A549 treated with RU486 at 1 μM for 4 hours (cell line): Measurements from ENCODE around the gene KLHDC9. TPM values are rescaled to one million over a fixed set of nuclear protein-coding genes. Genes with fewer than 3 reads are reported as not detected.

Experiments used
- total RNA-seq: library from RNA; stranded (reverse); fragments of 200-300 nt; extraction: Qiagen RNA extraction; gene quantifications from 5 replicates; pipeline ENCODE4 v1.2.3, GENCODE V29; 2022; ENCODE audit warnings: low read depth

The KLHDC9 gene, protein sequence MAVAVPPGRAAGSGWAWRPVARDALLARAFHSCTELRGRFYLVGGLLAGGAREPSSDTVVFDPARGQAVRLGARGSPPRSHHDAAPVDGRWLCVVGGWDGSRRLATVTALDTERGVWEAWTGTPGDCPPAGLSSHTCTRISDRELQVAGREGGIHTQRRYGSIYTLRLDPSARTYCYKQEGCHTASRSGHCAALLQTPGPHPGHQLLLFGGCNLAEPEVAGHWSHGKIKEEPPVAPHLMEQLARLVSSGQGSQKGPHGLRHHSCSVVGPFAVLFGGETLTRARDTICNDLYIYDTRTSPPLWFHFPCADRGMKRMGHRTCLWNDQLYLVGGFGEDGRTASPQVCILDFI
- 1.2 to 2.4 TPM (median 1.6 TPM) in 5 replicates for total RNA-seq

DNA sequence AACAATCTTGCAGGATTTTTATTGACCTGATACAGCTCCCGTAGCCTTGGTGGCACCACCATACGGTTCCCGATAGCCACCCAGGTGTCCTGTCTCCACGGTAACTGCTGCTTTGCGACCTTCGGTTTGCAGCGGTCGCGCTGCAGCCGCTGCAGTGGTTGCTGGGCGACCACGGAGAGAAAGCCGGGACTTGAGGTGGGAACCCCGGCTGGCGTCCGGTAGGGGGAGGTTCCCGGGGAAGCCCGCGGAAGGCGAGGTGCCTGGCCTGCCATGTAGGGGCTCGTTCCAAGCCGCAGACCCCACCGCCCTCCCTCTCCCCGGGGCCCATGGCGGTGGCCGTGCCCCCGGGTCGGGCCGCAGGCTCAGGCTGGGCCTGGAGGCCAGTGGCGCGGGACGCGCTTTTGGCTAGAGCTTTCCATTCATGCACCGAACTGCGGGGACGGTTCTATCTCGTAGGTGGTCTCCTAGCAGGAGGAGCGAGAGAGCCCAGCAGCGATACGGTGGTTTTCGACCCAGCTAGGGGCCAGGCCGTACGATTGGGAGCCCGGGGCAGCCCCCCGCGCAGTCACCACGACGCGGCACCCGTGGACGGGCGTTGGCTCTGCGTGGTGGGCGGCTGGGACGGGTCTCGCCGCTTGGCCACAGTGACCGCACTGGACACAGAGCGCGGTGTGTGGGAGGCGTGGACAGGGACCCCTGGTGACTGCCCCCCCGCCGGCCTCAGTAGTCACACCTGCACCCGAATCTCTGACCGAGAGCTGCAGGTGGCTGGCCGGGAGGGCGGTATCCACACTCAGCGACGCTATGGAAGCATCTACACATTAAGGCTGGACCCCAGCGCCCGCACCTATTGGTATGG lies at the start of gene KLHDC9:
Gene KLHDC9 (plus strand): TSS at position 152 of the 859 bp plus-strand sequence. CDS start 175 bp downstream, at position 327.

DNA sequence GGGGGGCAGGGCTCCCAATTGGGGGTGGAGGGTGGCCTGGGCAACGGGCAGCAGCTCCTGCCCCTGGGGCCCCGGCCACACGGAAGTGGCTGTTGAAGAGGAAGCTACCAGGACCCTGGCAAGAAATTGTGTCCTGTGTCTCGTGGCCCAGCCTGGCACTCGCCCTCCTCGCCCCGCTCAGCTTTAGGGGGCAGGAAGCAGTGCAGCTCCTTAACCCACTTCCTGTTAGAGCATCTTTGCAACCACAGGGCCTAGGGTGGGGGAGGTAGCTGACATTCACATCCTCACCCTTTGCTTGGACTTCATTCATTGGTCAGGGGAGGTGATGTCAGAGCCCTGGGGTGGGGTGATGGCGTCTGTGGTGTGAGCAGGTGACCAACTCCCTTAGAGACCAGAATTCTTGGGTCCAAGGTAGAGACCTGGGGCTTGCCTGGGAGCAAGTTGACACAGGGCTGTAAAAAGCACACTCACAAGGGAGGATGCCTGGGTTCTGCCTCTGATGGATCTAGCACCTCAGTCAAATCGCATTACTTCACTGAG lies 28.4 kb upstream of the KLHDC9 start, which contains the start of gene ARHGAP30:
Gene ARHGAP30 (minus strand): TSS at position 161 of the 540 bp plus-strand sequence. CDS start 267 bp downstream, outside the sequence.

DNA sequence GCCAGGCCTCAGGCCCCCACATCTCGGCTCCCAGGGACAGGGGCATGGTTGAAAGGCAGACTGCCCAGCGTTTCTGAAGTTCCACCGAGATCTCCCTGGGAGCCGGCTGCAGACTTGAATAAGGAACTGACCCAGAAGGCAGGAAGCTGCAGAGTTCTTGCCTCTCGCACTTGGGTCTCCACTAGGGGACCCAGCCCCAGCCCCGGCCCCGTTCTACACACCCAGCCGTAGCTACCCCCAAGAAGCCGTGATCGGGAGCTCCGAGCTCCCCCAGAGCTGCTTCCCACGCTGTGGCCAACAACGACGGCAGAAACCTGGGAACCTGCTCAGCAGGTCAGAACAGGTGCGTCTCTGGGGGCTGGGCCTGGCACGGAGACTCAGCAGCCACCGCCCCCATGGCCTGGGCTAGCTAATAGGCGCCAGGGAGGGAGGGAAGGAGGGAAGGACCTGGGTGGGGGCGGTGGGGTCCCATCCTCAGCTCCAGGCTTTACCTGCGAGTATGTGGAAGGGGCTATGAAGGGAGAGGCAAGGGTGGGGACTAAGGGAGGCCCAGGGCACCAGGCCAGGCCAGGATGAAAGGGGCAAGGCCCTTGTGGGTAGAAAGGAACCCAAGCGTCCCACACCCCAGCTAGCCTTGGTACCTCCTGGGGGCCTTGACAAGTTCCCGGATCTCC lies 8.8 kb upstream of the KLHDC9 start, which contains the start of gene NECTIN4:
Gene NECTIN4 (minus strand): TSS at position 308 of the 674 bp plus-strand sequence. CDS start 262 bp downstream, at position 46.

DNA sequence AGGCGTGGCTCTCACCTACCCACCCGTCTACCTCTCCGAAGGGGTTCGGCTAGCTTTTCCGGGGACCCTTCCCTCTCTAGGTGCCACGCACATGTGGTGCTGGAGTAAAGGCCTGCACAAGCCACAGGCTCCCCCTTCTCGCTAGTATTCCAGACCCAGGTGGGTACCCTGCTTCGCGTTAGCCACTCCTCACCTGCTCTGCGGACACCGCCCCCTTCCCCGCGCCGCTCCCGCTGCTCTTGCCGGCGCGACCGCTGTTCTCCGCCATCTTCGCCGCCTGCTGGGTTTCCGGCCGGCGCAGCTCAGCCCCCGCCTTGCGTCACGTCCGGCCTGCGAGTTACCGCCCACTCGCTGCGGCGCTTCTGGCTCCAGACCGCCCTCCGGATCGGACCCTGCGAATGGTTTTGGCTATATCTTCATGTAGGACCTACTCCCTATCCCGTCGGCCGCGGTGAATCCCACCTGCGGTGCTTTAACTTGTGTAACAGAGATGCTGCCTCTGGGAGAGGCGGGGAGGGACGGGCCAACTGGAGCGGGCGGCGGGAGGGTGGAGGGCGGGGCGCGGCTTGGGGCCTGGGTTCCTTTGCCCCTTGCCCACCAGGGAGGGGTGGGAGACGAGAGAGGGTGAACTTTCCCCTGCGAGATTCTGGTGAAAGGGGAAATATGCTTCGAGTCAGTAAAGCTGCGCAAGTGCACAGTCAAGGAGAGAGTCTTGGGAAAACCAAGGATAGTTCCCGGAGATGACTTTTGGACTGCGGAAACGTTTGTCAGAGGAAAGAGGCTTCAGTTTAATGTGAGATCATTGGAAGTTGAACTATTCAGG lies 19.8 kb downstream of the KLHDC9 start, which contains the start of the genes NIT1 and PFDN2:
Gene NIT1 (plus strand): TSS at position 347 of the 823 bp plus-strand sequence. CDS start 72 bp downstream, at position 419.
Gene PFDN2 (minus strand): TSS at position 279 of the 823 bp plus-strand sequence. CDS start 11 bp downstream, at position 268.

DNA sequence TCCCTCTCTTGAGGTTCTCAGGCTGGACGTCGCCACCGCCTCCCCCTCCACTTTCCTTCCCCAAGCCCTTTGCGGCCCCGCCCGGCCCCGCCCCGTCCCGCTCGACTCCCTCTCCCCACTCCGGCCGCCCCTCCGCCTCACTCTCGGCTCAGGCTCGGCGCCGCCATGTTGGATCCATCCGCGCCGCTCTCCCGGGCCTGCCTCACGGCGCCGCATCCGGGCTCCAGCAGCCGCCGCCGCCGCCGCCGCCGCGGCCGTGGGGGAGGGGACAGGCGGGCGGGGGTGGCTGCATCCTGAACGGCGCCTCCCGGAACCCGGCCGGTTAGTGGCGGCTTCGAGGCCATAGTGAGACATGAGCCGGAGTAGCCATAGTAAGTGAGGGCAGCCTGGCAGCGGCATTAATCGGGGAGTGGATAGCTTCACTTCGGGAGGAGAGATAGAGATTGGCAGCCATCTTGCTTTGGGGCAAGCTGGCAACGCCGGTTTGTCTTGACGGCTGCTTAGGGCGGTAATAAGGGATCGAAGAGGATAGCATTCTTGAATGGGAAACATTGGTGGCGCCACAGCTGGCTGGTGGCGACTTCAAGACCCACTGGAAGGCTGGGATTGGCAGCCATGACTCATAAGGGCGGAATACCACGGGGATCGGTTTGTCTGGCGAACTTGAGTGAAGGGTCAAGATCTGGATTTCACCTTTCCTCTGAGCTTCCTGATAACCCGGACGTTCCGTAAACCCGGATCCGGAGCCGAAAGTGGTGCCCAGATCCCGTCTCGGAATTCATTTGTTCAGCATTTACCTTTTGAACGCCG lies 34.5 kb downstream of the KLHDC9 start, which contains the start of gene DEDD:
Gene DEDD (minus strand): TSS at position 258 of the 810 bp plus-strand sequence. CDS start 8,205 bp downstream, outside the sequence.

Other genes starting within 250 kb of the KLHDC9 start
- gene CD244, start 235.5 kb upstream of the KLHDC9 start, total RNA-seq, result not detected in 5 replicates
- 0.22 TPM in 1 of 5 replicates, not detected in the others for gene ITLN1, start 213.2 kb upstream of the KLHDC9 start, total RNA-seq
- 0.22 to 0.33 TPM in 2 of 5 replicates, not detected in the others for gene ITLN2, start 143.6 kb upstream of the KLHDC9 start, total RNA-seq
- 39.5 to 67.9 TPM (median 59.7 TPM) in 5 replicates for gene F11R, start 77.2 kb upstream of the KLHDC9 start, total RNA-seq
- 0.34 to 0.41 TPM in 2 of 5 replicates, not detected in the others for gene TSTD1, start 59.4 kb upstream of the KLHDC9 start, total RNA-seq
- 48.4 to 53.4 TPM (median 50.6 TPM) in 5 replicates for gene USF1, start 52.4 kb upstream of the KLHDC9 start, total RNA-seq
- 0.07 to 0.14 TPM (median 0.11 TPM) in 5 replicates for gene ARHGAP30, start 28.5 kb upstream of the KLHDC9 start, total RNA-seq
- gene NECTIN4, start 8.8 kb upstream of the KLHDC9 start, total RNA-seq, result 1.5 to 2.2 TPM (median 1.9 TPM) in 5 replicates
- gene PFDN2, start 19.7 kb downstream of the KLHDC9 start, total RNA-seq, result 118 to 142 TPM (median 129 TPM) in 5 replicates
- 24.4 to 32.0 TPM (median 31.3 TPM) in 5 replicates for gene NIT1, start 19.7 kb downstream of the KLHDC9 start, total RNA-seq
- gene DEDD, start 34.3 kb downstream of the KLHDC9 start, total RNA-seq, result 26.1 to 32.6 TPM (median 30.9 TPM) in 5 replicates
- gene UFC1, start 55.6 kb downstream of the KLHDC9 start, total RNA-seq, result 87.5 to 152 TPM (median 96.7 TPM) in 5 replicates
- 18.0 to 24.6 TPM (median 20.0 TPM) in 5 replicates for gene USP21, start 61.1 kb downstream of the KLHDC9 start, total RNA-seq
- gene PPOX, start 68.1 kb downstream of the KLHDC9 start, total RNA-seq, result 10.7 to 14.9 TPM (median 12.9 TPM) in 5 replicates
- gene B4GALT3, start 79.1 kb downstream of the KLHDC9 start, total RNA-seq, result 24.3 to 29.3 TPM (median 28.7 TPM) in 5 replicates
- not detected in 5 replicates for gene ADAMTS4, start 100.7 kb downstream of the KLHDC9 start, total RNA-seq
- 81.9 to 101 TPM (median 84.4 TPM) in 5 replicates for gene NDUFS2, start 104.0 kb downstream of the KLHDC9 start, total RNA-seq
- 0.51 TPM in 1 of 5 replicates, not detected in the others for gene FCER1G, start 116.9 kb downstream of the KLHDC9 start, total RNA-seq
- gene APOA2, start 125.3 kb downstream of the KLHDC9 start, total RNA-seq, result 6.6 TPM in 1 of 5 replicates, not detected in the others
- 9.9 to 11.5 TPM (median 11.1 TPM) in 5 replicates for gene TOMM40L, start 127.7 kb downstream of the KLHDC9 start, total RNA-seq
- gene NR1I3, start 139.8 kb downstream of the KLHDC9 start, total RNA-seq, result not detected in 5 replicates
- gene PCP4L1, start 160.4 kb downstream of the KLHDC9 start, total RNA-seq, result 0.09 to 0.13 TPM in 2 of 5 replicates, not detected in the others
- 0.17 to 0.35 TPM (median 0.30 TPM) in 5 replicates for gene MPZ, start 211.6 kb downstream of the KLHDC9 start, total RNA-seq
- gene SDHC, start 216.0 kb downstream of the KLHDC9 start, total RNA-seq, result 233 to 270 TPM (median 243 TPM) in 5 replicates